DMS153 treated with DMSO at 0.1 percent for 48 hours (cell line): Measurements from ENCODE around the gene RSPH6A.

Source experiments
- DNase-seq: peaks from one replicate; lab custom pipeline; 2025; ENCODE audit not compliant: unreplicated experiment; lab: John Stamatoyannopoulos, UW

Gene RSPH6A

GRCh38 chr19:45781214-45782161 lies 33.6 kb downstream of the RSPH6A start:
- peak; percentile 36 for DNase-seq

- no peak for DNase-seq
Observed at GRCh38 chr19:45780448-45781213, 34.5 kb downstream of the RSPH6A start.

GRCh38 chr19:45780146-45780447 lies 35.0 kb downstream of the RSPH6A start:
- no peak for DNase-seq

GRCh38 chr19:45779231-45780145 lies 35.6 kb downstream of the RSPH6A start:
- DNase-seq, result peak; percentile 73

GRCh38 chr19:45778010-45778661 lies 37.0 kb downstream of the RSPH6A start:
- no peak for DNase-seq

- no peak for DNase-seq
Observed at GRCh38 chr19:45777395-45777961, 37.6 kb downstream of the RSPH6A start.

GRCh38 chr19:45774765-45775164 lies 40.3 kb downstream of the RSPH6A start:
- no peak for DNase-seq

GRCh38 chr19:45773384-45773783 lies 41.7 kb downstream of the RSPH6A start:
- DNase-seq, result no peak

GRCh38 chr19:45772912-45773311 lies 42.2 kb downstream of the RSPH6A start:
- no peak for DNase-seq

GRCh38 chr19:45772130-45772840 lies 42.8 kb downstream of the RSPH6A start:
- DNase-seq, result no peak

- DNase-seq, result no peak
Observed at GRCh38 chr19:45771311-45771933, 43.7 kb downstream of the RSPH6A start.

- peak; percentile 91 for DNase-seq
Observed at GRCh38 chr19:45770192-45771101, 44.7 kb downstream of the RSPH6A start.

GRCh38 chr19:45769821-45770191 lies 45.3 kb downstream of the RSPH6A start:
- DNase-seq, result no peak

GRCh38 chr19:45768984-45769782 lies 45.9 kb downstream of the RSPH6A start, which contains the start of gene SIX5:
Gene SIX5 (minus strand): TSS chr19:45769252. CDS start chr19:45768844, 408 bp downstream.
- peak; percentile 87 for DNase-seq

GRCh38 chr19:45768655-45768983 lies 46.5 kb downstream of the RSPH6A start:
- no peak for DNase-seq

- no peak for DNase-seq
Observed at GRCh38 chr19:45767881-45768654, 47.0 kb downstream of the RSPH6A start.
